Neural crest cell (in vitro differentiated cells): ENCODE measurements around the gene LRPAP1. TPM values are rescaled to one million over a fixed set of nuclear protein-coding genes. Genes with fewer than 3 reads are reported as not detected.
"Not testable (repeated sequence)": the region's sequence is repeated elsewhere in the genome, so short reads cannot be mapped to it uniquely, and the experiment has no call there.

Experiments
- DNase-seq: peaks from one replicate; pipeline ENCODE4 v3.0.0; 2021; ENCODE audit warnings: low read depth, mixed read lengths, low spot score
- H3K27ac Mint-ChIP-seq: one replicate; pipeline ENCODE4 v1.8.0; 2021; ENCODE audit warnings: mild to moderate bottlenecking, mixed read lengths; ENCODE audit not compliant: unreplicated experiment
- H3K27me3 Mint-ChIP-seq: 2 replicates; pipeline ENCODE4 v1.8.0; 2021; ENCODE audit warnings: low read depth, mild to moderate bottlenecking, mixed read lengths
- H3K36me3 Mint-ChIP-seq: 2 replicates; pipeline ENCODE4 v1.8.0; 2021; ENCODE audit warnings: low read depth, mild to moderate bottlenecking, mixed read lengths
- H3K4me1 Mint-ChIP-seq: 2 replicates; pipeline ENCODE4 v1.8.0; 2021; ENCODE audit warnings: mixed read lengths
- H3K4me3 Mint-ChIP-seq: one replicate; pipeline ENCODE4 v1.8.0; 2021; ENCODE audit warnings: mild to moderate bottlenecking, mixed read lengths
- H3K9me3 Mint-ChIP-seq: 2 replicates; pipeline ENCODE4 v1.8.0; 2021; ENCODE audit warnings: mixed read lengths
- CTCF ChIP-seq: fragments of 200-600 bp; sonication (generic); conservative IDR thresholded peaks from 2 replicates; pipeline ENCODE4 v1.5.0; 2021; ENCODE audit warnings: antibody characterized with exemption, mild to moderate bottlenecking
- total RNA-seq: library from RNA; stranded (reverse); gene quantifications from 2 replicates; pipeline ENCODE4 v1.2.1, GENCODE V29; 2021

Gene LRPAP1
- total RNA-seq, 1 donor from 2014 or later: 116 TPM

DNA sequence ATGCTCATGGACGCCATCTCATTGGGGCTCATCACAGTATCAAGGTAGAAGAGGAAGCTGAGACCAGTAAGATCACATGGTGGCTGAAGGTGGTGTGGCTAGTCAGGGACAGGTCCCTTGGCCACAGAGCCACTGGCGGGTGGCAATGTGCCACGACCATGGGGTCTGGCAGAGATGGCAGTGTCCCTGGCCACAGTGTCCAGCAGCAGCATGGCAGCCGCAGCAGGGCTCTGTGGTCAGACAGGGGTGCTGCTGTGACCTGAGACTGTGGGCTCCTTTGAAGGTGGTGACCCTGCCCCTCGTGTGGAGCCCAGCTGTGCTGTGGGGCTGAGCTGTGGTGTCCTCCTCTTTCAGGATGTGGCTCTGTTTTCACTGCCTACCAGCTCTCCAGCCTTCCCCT lies 71.3 kb downstream of the LRPAP1 start:
- Mint-ChIP-seq H3K9me3 (peaks cover 6% of the 10 kb centered on the region), H3K4me1 (no peaks in the 10 kb centered on the region), H3K27ac (no peak overlapping the region), H3K4me3 (no peak overlapping the region), H3K27me3 (peaks cover 8% of the 10 kb centered on the region), H3K36me3 (no peaks in the 10 kb centered on the region)
- DNase-seq: no peak
- TF ChIP-seq CTCF: no peak

GRCh38 chr4:3459156-3459555 lies 73.1 kb downstream of the LRPAP1 start:
- not testable (repeated sequence) for H3K36me3 Mint-ChIP-seq, DNase-seq, H3K27ac Mint-ChIP-seq, H3K27me3 Mint-ChIP-seq, H3K4me3 Mint-ChIP-seq, H3K4me1 Mint-ChIP-seq
- H3K9me3 Mint-ChIP-seq: peaks cover 14% of the 10 kb centered on the region

GRCh38 chr4:3458371-3458770 lies 73.9 kb downstream of the LRPAP1 start:
- peaks cover 8% of the 10 kb centered on the region for H3K27me3 Mint-ChIP-seq
- H3K4me3 Mint-ChIP-seq: no peak overlapping the region
- no peak for DNase-seq
- H3K9me3 Mint-ChIP-seq: peaks cover 14% of the 10 kb centered on the region
- H3K27ac Mint-ChIP-seq: no peak overlapping the region
- H3K36me3 Mint-ChIP-seq: peaks cover 2% of the 10 kb centered on the region
- H3K4me1 Mint-ChIP-seq: no peaks in the 10 kb centered on the region
- no peak for TF ChIP-seq CTCF

GRCh38 chr4:3455596-3455995 lies 76.6 kb downstream of the LRPAP1 start:
- H3K4me3 Mint-ChIP-seq, H3K27me3 Mint-ChIP-seq, H3K27ac Mint-ChIP-seq, DNase-seq, H3K4me1 Mint-ChIP-seq, H3K36me3 Mint-ChIP-seq: not testable (repeated sequence)
- H3K9me3 Mint-ChIP-seq: peaks cover 14% of the 10 kb centered on the region

Other genes starting within 250 kb of the LRPAP1 start
- 60.4 and 69.5 TPM in 2 replicates for gene RGS12, start 239.4 kb downstream of the LRPAP1 start, total RNA-seq
- 1.3 and 1.6 TPM in 2 replicates for gene HGFAC, start 90.5 kb downstream of the LRPAP1 start, total RNA-seq
- 0.16 TPM in 1 of 2 replicates, not detected in the other for gene DOK7, start 69.1 kb downstream of the LRPAP1 start, total RNA-seq
- 6.1 and 6.8 TPM in 2 replicates for gene ADRA2C, start 234.0 kb upstream of the LRPAP1 start, total RNA-seq